Activated CD8-positive, alpha-beta T cell treated with anti-CD3 and anti-CD28 coated beads for 36 hours (primary cell): ENCODE measurements around the gene GALNT12. TPM values are rescaled to one million over a fixed set of nuclear protein-coding genes. Genes with fewer than 3 reads are reported as not detected.

Source experiments
- ATAC-seq: fragments of 200-7000 bp; cut with Tn5 transposase; one replicate; pipeline ENCODE4 v1.10.0; 2021; ENCODE audit warnings: mild to moderate bottlenecking, moderate library complexity
- CTCF ChIA-PET: fragments of 350-600 bp; sonication (Branson Sonifier 250); formaldehyde crosslinking; loops from one replicate; lab custom pipeline; 2021; ENCODE audit warnings: antibody characterized with exemption; lab: Charles Lee
- POLR2A ChIA-PET: fragments of 350-600 bp; sonication (Branson Sonifier 250); formaldehyde crosslinking; loops from one replicate; lab custom pipeline; 2021; ENCODE audit warnings: antibody characterized with exemption; lab: Charles Lee
- DNase-seq: peaks from one replicate; pipeline ENCODE4 v3.0.0-alpha.2; 2020
- H3K27ac Mint-ChIP-seq: one replicate; pipeline ENCODE4 v1.8.0; 2021; ENCODE audit warnings: mild to moderate bottlenecking, mixed read lengths
- H3K27me3 Mint-ChIP-seq: one replicate; pipeline ENCODE4 v1.8.0; 2021; ENCODE audit warnings: mixed read lengths
- H3K36me3 Mint-ChIP-seq: one replicate; pipeline ENCODE4 v1.8.0; 2021; ENCODE audit warnings: low read depth, mixed read lengths
- H3K4me1 Mint-ChIP-seq: one replicate; pipeline ENCODE4 v1.8.0; 2021; ENCODE audit warnings: low read depth, mixed read lengths
- H3K4me3 Mint-ChIP-seq: one replicate; pipeline ENCODE4 v1.8.0; 2021; ENCODE audit warnings: mild to moderate bottlenecking, moderate library complexity, mixed read lengths
- H3K9me3 Mint-ChIP-seq: one replicate; pipeline ENCODE4 v1.8.0; 2021; ENCODE audit warnings: mixed read lengths
- CTCF ChIP-seq: fragments of 200-600 bp; IDR thresholded peaks from one replicate; pipeline ENCODE4 v1.8.0; 2022; ENCODE audit warnings: antibody characterized with exemption, mild to moderate bottlenecking
- intact Hi-C: fragments of 100-400 bp; cut with micrococcal nuclease; formaldehyde crosslinking; loops from one replicate; pipeline ENCODE4 v1.10.0; 2022
- total RNA-seq, 2 experiments: library from RNA; stranded (reverse); gene quantifications; one replicate each; pipeline ENCODE4 v1.2.3, GENCODE V29; 2021

Gene GALNT12
- total RNA-seq, 2 experiments from 2014 or later, result 12.8 to 14.3 TPM

- DNase-seq (no peak), ATAC-seq (no peak)
- no peak overlapping the region for H3K27ac Mint-ChIP-seq
- no peak for TF ChIP-seq CTCF
- H3K27me3 Mint-ChIP-seq, result no peaks in the 10 kb centered on the region
- ChIA-PET CTCF (interaction anchor here (1.8 kb wide), 1 partner anchor 15 kb away, joined by 4 read pairs; no protein-coding TSS in a partner anchor), POLR2A (no interaction called here)
- no peaks in the 10 kb centered on the region for H3K4me1 Mint-ChIP-seq
- H3K36me3 Mint-ChIP-seq, result peaks cover 15% of the 10 kb centered on the region
- H3K4me3 Mint-ChIP-seq, result no peak overlapping the region
- no peaks in the 10 kb centered on the region for H3K9me3 Mint-ChIP-seq
- intact Hi-C loops, result no loop called here
Observed at GRCh38 chr9:98832768-98833089, 25.3 kb downstream of the GALNT12 start.

- Mint-ChIP-seq H3K4me1 (no peaks in the 10 kb centered on the region), H3K36me3 (peaks cover 15% of the 10 kb centered on the region), H3K4me3 (no peak overlapping the region), H3K27ac (no peak overlapping the region), H3K27me3 (no peaks in the 10 kb centered on the region), H3K9me3 (no peaks in the 10 kb centered on the region)
- ChIA-PET CTCF (interaction anchor here (1.8 kb wide), 1 partner anchor 15 kb away, joined by 4 read pairs; no protein-coding TSS in a partner anchor), POLR2A (no interaction called here)
- TF ChIP-seq CTCF, result no peak
- intact Hi-C loops, result no loop called here
- ATAC-seq (no peak), DNase-seq (no peak)
Observed at GRCh38 chr9:98833090-98833956, 25.9 kb downstream of the GALNT12 start.

- no peak overlapping the region for H3K4me3 Mint-ChIP-seq
- no peak for TF ChIP-seq CTCF
- H3K4me1 Mint-ChIP-seq, result no peaks in the 10 kb centered on the region
- intact Hi-C loops, result no loop called here
- ChIA-PET CTCF (no interaction called here), POLR2A (no interaction called here)
- H3K27me3 Mint-ChIP-seq, result no peaks in the 10 kb centered on the region
- H3K27ac Mint-ChIP-seq, result no peak overlapping the region
- ATAC-seq (no peak), DNase-seq (no peak)
- H3K36me3 Mint-ChIP-seq, result peaks cover 15% of the 10 kb centered on the region
- no peaks in the 10 kb centered on the region for H3K9me3 Mint-ChIP-seq
Observed at GRCh38 chr9:98834386-98834785, 26.9 kb downstream of the GALNT12 start.

GRCh38 chr9:98836206-98836605 is 28.7 kb downstream of the GALNT12 start:
- ChIA-PET CTCF (interaction anchor here (5.2 kb wide), 1 partner anchor 12 kb away, joined by 33 read pairs; no protein-coding TSS in a partner anchor), POLR2A (no interaction called here)
- DNase-seq (no peak), ATAC-seq (no peak)
- no peaks in the 10 kb centered on the region for H3K27me3 Mint-ChIP-seq
- H3K4me1 Mint-ChIP-seq, result no peaks in the 10 kb centered on the region
- no peak for TF ChIP-seq CTCF
- H3K27ac Mint-ChIP-seq, result no peak overlapping the region
- no peaks in the 10 kb centered on the region for H3K9me3 Mint-ChIP-seq
- intact Hi-C loops, result no loop called here
- H3K4me3 Mint-ChIP-seq, result no peak overlapping the region
- peaks cover 15% of the 10 kb centered on the region for H3K36me3 Mint-ChIP-seq

GRCh38 chr9:98837516-98837915 is 30.0 kb downstream of the GALNT12 start:
- POLR2A ChIA-PET, result no interaction called here
- H3K27me3 Mint-ChIP-seq, result no peaks in the 10 kb centered on the region
- CTCF ChIA-PET, result interaction anchor here (1.2 to 5.2 kb wide), 3 partner anchors 10 to 303 kb away, joined by 3 to 33 read pairs (median 3); no protein-coding TSS in a partner anchor
- peaks cover 11% of the 10 kb centered on the region for H3K36me3 Mint-ChIP-seq
- no peak for TF ChIP-seq CTCF
- no peaks in the 10 kb centered on the region for H3K9me3 Mint-ChIP-seq
- intact Hi-C loops, result no loop called here
- no peaks in the 10 kb centered on the region for H3K4me1 Mint-ChIP-seq
- ATAC-seq (no peak), DNase-seq (no peak)
- no peak overlapping the region for H3K4me3 Mint-ChIP-seq
- no peak overlapping the region for H3K27ac Mint-ChIP-seq
